Measurements from ENCODE around the gene ZBTB24.

Gene ZBTB24

GRCh38 chr6:109483735-109484057, 677 bp upstream of the ZBTB24 start:
- no peaks in the 10 kb centered on the region for H3K9me3 ChIP-seq (ENCODE audit: control insufficient read depth, low read length)
- H3K4me3 ChIP-seq (ENCODE audit: insufficient read depth, low read depth, low read length) = peak overlapping the region; percentile 39
- peaks cover 9% of the 10 kb centered on the region for H3K36me3 ChIP-seq (ENCODE audit: control insufficient read depth, insufficient read depth, low read length)
- H3K27ac ChIP-seq (ENCODE audit: insufficient read depth, low read depth, low read length, poor library complexity, severe bottlenecking) = no peak overlapping the region
- peaks cover 5% of the 10 kb centered on the region for H3K27me3 ChIP-seq (ENCODE audit: control insufficient read depth, insufficient read depth, low read length, poor library complexity, severe bottlenecking)
- peaks cover 15% of the 10 kb centered on the region for H3K4me1 ChIP-seq (ENCODE audit: control insufficient read depth, insufficient read depth, low read length)
- 10 to 17% methylated on average over 5 to 6 of the region's 6 CpGs for WGBS, 2 experiments

- Histone ChIP-seq H3K36me3 (ENCODE audit: control insufficient read depth, insufficient read depth, low read length) (peaks cover 18% of the 10 kb centered on the region), H3K4me3 (ENCODE audit: insufficient read depth, low read depth, low read length) (no peak overlapping the region), H3K9me3 (ENCODE audit: control insufficient read depth, low read length) (no peaks in the 10 kb centered on the region), H3K27ac (ENCODE audit: insufficient read depth, low read depth, low read length, poor library complexity, severe bottlenecking) (no peak overlapping the region), H3K4me1 (ENCODE audit: control insufficient read depth, insufficient read depth, low read length) (peaks cover 25% of the 10 kb centered on the region), H3K27me3 (ENCODE audit: control insufficient read depth, insufficient read depth, low read length, poor library complexity, severe bottlenecking) (peaks cover 5% of the 10 kb centered on the region)
- WGBS, 2 experiments = 94% methylated on average over 7 of the region's 7 CpGs
Measured at GRCh38 chr6:109480993-109481480, 2.0 kb downstream of the ZBTB24 start.

- 88 to 96% methylated on average over 4 to 5 of the region's 5 CpGs for WGBS, 2 experiments
- peaks cover 25% of the 10 kb centered on the region for H3K4me1 ChIP-seq (ENCODE audit: control insufficient read depth, insufficient read depth, low read length)
Measured at GRCh38 chr6:109478841-109479624, 4.0 kb downstream of the ZBTB24 start.

GRCh38 chr6:109478222-109478805, 4.7 kb downstream of the ZBTB24 start:
- Histone ChIP-seq H3K36me3 (ENCODE audit: control insufficient read depth, insufficient read depth, low read length) (peaks cover 35% of the 10 kb centered on the region), H3K4me1 (ENCODE audit: control insufficient read depth, insufficient read depth, low read length) (peaks cover 25% of the 10 kb centered on the region)
- WGBS, 2 experiments = 80 to 84% methylated on average over 8 to 9 of the region's 9 CpGs

More at GRCh38 chr6:109478841-109479624, 4.0 kb downstream of the ZBTB24 start:
- no peak overlapping the region for H3K27ac ChIP-seq (ENCODE audit: insufficient read depth, low read depth, low read length, poor library complexity, severe bottlenecking)
- H3K4me3 ChIP-seq (ENCODE audit: insufficient read depth, low read depth, low read length) = no peak overlapping the region
- peaks cover 28% of the 10 kb centered on the region for H3K36me3 ChIP-seq (ENCODE audit: control insufficient read depth, insufficient read depth, low read length)
- H3K27me3 ChIP-seq (ENCODE audit: control insufficient read depth, insufficient read depth, low read length, poor library complexity, severe bottlenecking) = peaks cover 5% of the 10 kb centered on the region
- no peaks in the 10 kb centered on the region for H3K9me3 ChIP-seq (ENCODE audit: control insufficient read depth, low read length)

GRCh38 chr6:109477725-109478124, 5.3 kb downstream of the ZBTB24 start:
- Histone ChIP-seq H3K36me3 (ENCODE audit: control insufficient read depth, insufficient read depth, low read length) (peaks cover 40% of the 10 kb centered on the region), H3K27me3 (ENCODE audit: control insufficient read depth, insufficient read depth, low read length, poor library complexity, severe bottlenecking) (no peaks in the 10 kb centered on the region), H3K4me1 (ENCODE audit: control insufficient read depth, insufficient read depth, low read length) (peaks cover 25% of the 10 kb centered on the region), H3K4me3 (ENCODE audit: insufficient read depth, low read depth, low read length) (no peak overlapping the region), H3K27ac (ENCODE audit: insufficient read depth, low read depth, low read length, poor library complexity, severe bottlenecking) (peak overlapping the region; percentile 20), H3K9me3 (ENCODE audit: control insufficient read depth, low read length) (no peaks in the 10 kb centered on the region)
- 43 to 53% methylated on average over 2 of the region's 2 CpGs for WGBS, 2 experiments

More at GRCh38 chr6:109478222-109478805, 4.7 kb downstream of the ZBTB24 start:
- peak overlapping the region; percentile 20 for H3K27ac ChIP-seq (ENCODE audit: insufficient read depth, low read depth, low read length, poor library complexity, severe bottlenecking)
- H3K4me3 ChIP-seq (ENCODE audit: insufficient read depth, low read depth, low read length) = no peak overlapping the region
- no peaks in the 10 kb centered on the region for H3K9me3 ChIP-seq (ENCODE audit: control insufficient read depth, low read length)
- H3K27me3 ChIP-seq (ENCODE audit: control insufficient read depth, insufficient read depth, low read length, poor library complexity, severe bottlenecking) = no peaks in the 10 kb centered on the region

- H3K27me3 ChIP-seq (ENCODE audit: control insufficient read depth, insufficient read depth, low read length, poor library complexity, severe bottlenecking) = no peaks in the 10 kb centered on the region
- peaks cover 24% of the 10 kb centered on the region for H3K4me1 ChIP-seq (ENCODE audit: control insufficient read depth, insufficient read depth, low read length)
- H3K27ac ChIP-seq (ENCODE audit: insufficient read depth, low read depth, low read length, poor library complexity, severe bottlenecking) = no peak overlapping the region
- no peak overlapping the region for H3K4me3 ChIP-seq (ENCODE audit: insufficient read depth, low read depth, low read length)
- H3K9me3 ChIP-seq (ENCODE audit: control insufficient read depth, low read length) = no peaks in the 10 kb centered on the region
- WGBS, 2 experiments = 93 to 97% methylated on average over 2 of the region's 2 CpGs
- H3K36me3 ChIP-seq (ENCODE audit: control insufficient read depth, insufficient read depth, low read length) = peaks cover 46% of the 10 kb centered on the region
Measured at GRCh38 chr6:109477184-109477583, 5.8 kb downstream of the ZBTB24 start.

- Histone ChIP-seq H3K4me3 (ENCODE audit: insufficient read depth, low read depth, low read length) (no peak overlapping the region), H3K9me3 (ENCODE audit: control insufficient read depth, low read length) (no peaks in the 10 kb centered on the region), H3K27ac (ENCODE audit: insufficient read depth, low read depth, low read length, poor library complexity, severe bottlenecking) (no peak overlapping the region), H3K4me1 (ENCODE audit: control insufficient read depth, insufficient read depth, low read length) (peaks cover 10% of the 10 kb centered on the region), H3K36me3 (ENCODE audit: control insufficient read depth, insufficient read depth, low read length) (peaks cover 49% of the 10 kb centered on the region), H3K27me3 (ENCODE audit: control insufficient read depth, insufficient read depth, low read length, poor library complexity, severe bottlenecking) (no peaks in the 10 kb centered on the region)
- WGBS, 2 experiments = 91 to 96% methylated on average over 2 of the region's 2 CpGs
Measured at GRCh38 chr6:109475625-109476024, 7.4 kb downstream of the ZBTB24 start.

GRCh38 chr6:109474995-109475394, 8.0 kb downstream of the ZBTB24 start:
- no peaks in the 10 kb centered on the region for H3K27me3 ChIP-seq (ENCODE audit: control insufficient read depth, insufficient read depth, low read length, poor library complexity, severe bottlenecking)
- H3K36me3 ChIP-seq (ENCODE audit: control insufficient read depth, insufficient read depth, low read length) = peaks cover 49% of the 10 kb centered on the region
- peaks cover 9% of the 10 kb centered on the region for H3K4me1 ChIP-seq (ENCODE audit: control insufficient read depth, insufficient read depth, low read length)
- H3K4me3 ChIP-seq (ENCODE audit: insufficient read depth, low read depth, low read length) = no peak overlapping the region
- H3K9me3 ChIP-seq (ENCODE audit: control insufficient read depth, low read length) = no peaks in the 10 kb centered on the region
- 94 to 95% methylated on average over 4 of the region's 4 CpGs for WGBS, 2 experiments
- no peak overlapping the region for H3K27ac ChIP-seq (ENCODE audit: insufficient read depth, low read depth, low read length, poor library complexity, severe bottlenecking)

- H3K36me3 ChIP-seq (ENCODE audit: control insufficient read depth, insufficient read depth, low read length) = peaks cover 47% of the 10 kb centered on the region
- 92 to 96% methylated on average over 3 of the region's 3 CpGs for WGBS, 2 experiments
Measured at GRCh38 chr6:109473120-109473519, 9.9 kb downstream of the ZBTB24 start.

GRCh38 chr6:109472132-109472995, 10.7 kb downstream of the ZBTB24 start:
- WGBS, 2 experiments = 93 to 94% methylated on average over 9 of the region's 9 CpGs
- no peaks in the 10 kb centered on the region for H3K27me3 ChIP-seq (ENCODE audit: control insufficient read depth, insufficient read depth, low read length, poor library complexity, severe bottlenecking)

More at GRCh38 chr6:109473120-109473519, 9.9 kb downstream of the ZBTB24 start:
- H3K27me3 ChIP-seq (ENCODE audit: control insufficient read depth, insufficient read depth, low read length, poor library complexity, severe bottlenecking) = no peaks in the 10 kb centered on the region
- H3K27ac ChIP-seq (ENCODE audit: insufficient read depth, low read depth, low read length, poor library complexity, severe bottlenecking) = no peak overlapping the region
- H3K4me3 ChIP-seq (ENCODE audit: insufficient read depth, low read depth, low read length) = no peak overlapping the region
- peaks cover 9% of the 10 kb centered on the region for H3K4me1 ChIP-seq (ENCODE audit: control insufficient read depth, insufficient read depth, low read length)
- no peaks in the 10 kb centered on the region for H3K9me3 ChIP-seq (ENCODE audit: control insufficient read depth, low read length)

More at GRCh38 chr6:109472132-109472995, 10.7 kb downstream of the ZBTB24 start:
- Histone ChIP-seq H3K9me3 (ENCODE audit: control insufficient read depth, low read length) (no peaks in the 10 kb centered on the region), H3K27ac (ENCODE audit: insufficient read depth, low read depth, low read length, poor library complexity, severe bottlenecking) (no peak overlapping the region), H3K4me1 (ENCODE audit: control insufficient read depth, insufficient read depth, low read length) (peaks cover 2% of the 10 kb centered on the region), H3K36me3 (ENCODE audit: control insufficient read depth, insufficient read depth, low read length) (peaks cover 53% of the 10 kb centered on the region), H3K4me3 (ENCODE audit: insufficient read depth, low read depth, low read length) (no peak overlapping the region)

Data from ectodermal cell (in vitro differentiated cells).